Thyroid gland (tissue), 4 donors: Measurements from ENCODE around the gene CPA1. TPM values are rescaled to one million over a fixed set of nuclear protein-coding genes. Genes with fewer than 3 reads are reported as not detected.

Source experiments
- DNase-seq, 2 donors: peaks; one replicate each; pipeline ENCODE4 v3.0.0-alpha.2; 2019
- H3K27ac ChIP-seq, 3 donors: fragments of 200-600 bp; sonication (generic); 1 replicate in 2 of 3; 2 replicates in 1 of 3; pipeline ENCODE4 v1.5.1; 2016 to 2019; ENCODE audit warnings: mild to moderate bottlenecking in 1 of 3, moderate library complexity in 1 of 3
- H3K27me3 ChIP-seq: fragments of 200-600 bp; sonication (generic); one replicate; pipeline ENCODE4 v1.5.1; 2019
- H3K36me3 ChIP-seq, 2 donors: fragments of 200-600 bp; sonication (generic); one replicate each; pipeline ENCODE4 v1.5.1; 2016 to 2019
- H3K4me1 ChIP-seq, 2 donors: fragments of 200-600 bp; sonication (generic); one replicate each; pipeline ENCODE4 v1.5.1; 2017 to 2019
- H3K4me3 ChIP-seq, 3 donors: fragments of 200-600 bp; sonication (generic); replicated peaks in 1 of 3; 1 replicate in 2 of 3; 2 replicates in 1 of 3; pipeline ENCODE4 v1.5.1; 2016; ENCODE audit warnings: mild to moderate bottlenecking in 1 of 3
- H3K9me3 ChIP-seq: fragments of 200-600 bp; sonication (generic); one replicate; pipeline ENCODE4 v1.5.1; 2017
- CTCF ChIP-seq, 6 experiments: fragments of 200-600 bp in 3 of 6; fragments of 450-650 bp in 3 of 6; sonication (generic) in 3 of 6; IDR thresholded peaks; one replicate each; pipeline ENCODE4 v1.5.1; 2016 to 2019; ENCODE audit warnings: antibody characterized with exemption in 6 of 6, mild to moderate bottlenecking in 2 of 6, inconsistent platforms in 1 of 6, moderate library complexity in 1 of 6
- POLR2A ChIP-seq, 2 donors: fragments of 450-650 bp; IDR thresholded peaks; one replicate each; pipeline ENCODE4 v1.6.1; 2017; ENCODE audit warnings: antibody characterized with exemption in 2 of 2, mild to moderate bottlenecking in 2 of 2, moderate library complexity in 1 of 2
- WGBS, 2 donors: methylation state at CpG; one replicate each; pipeline ENCODE4 v1.1.5; 2017; 5-methylcytosine and 5-hydroxymethylcytosine counted together
- intact Hi-C: fragments of 100-400 bp; cut with DNase I; formaldehyde crosslinking; loops from one replicate; pipeline ENCODE4 v1.15.1; 2023
- total RNA-seq, 4 donors: library from RNA; depleted of rRNA; stranded (reverse); fragments of >200 nt; gene quantifications; one replicate each; pipeline ENCODE4 v1.2.3, GENCODE V29; 2016

CPA1 gene
- total RNA-seq, 4 donors from 2014 or later: 1.3 TPM; not detected in 3

- Histone ChIP-seq H3K9me3 (no peaks in the 10 kb centered on the region), H3K4me3 (no peak overlapping the region), H3K27me3 (no peaks in the 10 kb centered on the region), H3K36me3 (no peaks in the 10 kb centered on the region), H3K4me1 (no peaks in the 10 kb centered on the region), H3K27ac (no peak overlapping the region)
- intact Hi-C loops: no loop called here
- DNase-seq: no peak
- 97 to 100% methylated on average over 2 to 7 of the region's 13 CpGs for WGBS, 2 donors
- TF ChIP-seq CTCF (IDR thresholded peaks at IDR 0.05): no peak
- TF ChIP-seq POLR2A (IDR thresholded peaks at IDR 0.05): no peak
Observed at GRCh38 chr7:130384841-130385599, 4.7 kb downstream of the CPA1 start.

GRCh38 chr7:130385600-130386066 is 5.3 kb downstream of the CPA1 start:
- H3K27ac ChIP-seq: no peak overlapping the region
- TF ChIP-seq CTCF (IDR thresholded peaks at IDR 0.05): no peak
- no peak for TF ChIP-seq POLR2A (IDR thresholded peaks at IDR 0.05)
- no peaks in the 10 kb centered on the region for H3K27me3 ChIP-seq
- intact Hi-C loops: no loop called here
- H3K36me3 ChIP-seq: no peaks in the 10 kb centered on the region
- WGBS, 2 donors: 85 to 92% methylated on average over 6 of the region's 6 CpGs
- H3K4me3 ChIP-seq: no peak overlapping the region
- no peaks in the 10 kb centered on the region for H3K4me1 ChIP-seq
- no peaks in the 10 kb centered on the region for H3K9me3 ChIP-seq
- no peak for DNase-seq

GRCh38 chr7:130386876-130387275 is 6.6 kb downstream of the CPA1 start:
- intact Hi-C loops: no loop called here
- Histone ChIP-seq H3K9me3 (no peaks in the 10 kb centered on the region), H3K4me3 (no peak overlapping the region), H3K27me3 (no peaks in the 10 kb centered on the region), H3K27ac (no peak overlapping the region), H3K4me1 (no peaks in the 10 kb centered on the region), H3K36me3 (no peaks in the 10 kb centered on the region)
- 92 to 98% methylated on average over 2 to 3 of the region's 3 CpGs for WGBS, 2 donors
- no peak for DNase-seq
- TF ChIP-seq POLR2A (IDR thresholded peaks at IDR 0.05) (no peak), CTCF (IDR thresholded peaks at IDR 0.05) (no peak)

GRCh38 chr7:130387306-130387627 is 7.0 kb downstream of the CPA1 start:
- Histone ChIP-seq H3K36me3 (no peaks in the 10 kb centered on the region), H3K4me1 (no peaks in the 10 kb centered on the region), H3K27me3 (no peaks in the 10 kb centered on the region), H3K9me3 (no peaks in the 10 kb centered on the region), H3K27ac (no peak overlapping the region), H3K4me3 (no peak overlapping the region)
- 89 to 90% methylated on average over 3 of the region's 3 CpGs for WGBS, 2 donors
- TF ChIP-seq POLR2A (IDR thresholded peaks at IDR 0.05) (no peak), CTCF (IDR thresholded peaks at IDR 0.05) (no peak)
- DNase-seq: no peak
- intact Hi-C loops: no loop called here

- H3K27ac ChIP-seq: no peak overlapping the region
- TF ChIP-seq POLR2A (IDR thresholded peaks at IDR 0.05) (no peak), CTCF (IDR thresholded peaks at IDR 0.05) (no peak)
- no peaks in the 10 kb centered on the region for H3K36me3 ChIP-seq
- no peaks in the 10 kb centered on the region for H3K4me1 ChIP-seq
- intact Hi-C loops: no loop called here
- no peak for DNase-seq
- no peaks in the 10 kb centered on the region for H3K9me3 ChIP-seq
- 87% methylated on average over 12 of the region's 12 CpGs for WGBS, 2 donors
- no peak overlapping the region for H3K4me3 ChIP-seq
- H3K27me3 ChIP-seq: no peaks in the 10 kb centered on the region
Observed at GRCh38 chr7:130387628-130388403, 7.5 kb downstream of the CPA1 start.
